Neutrophil (primary cell): Measurements from ENCODE around the gene ICAM4.

ENCODE experiments used
- H3K27ac ChIP-seq: fragments of 200-600 bp; sonication (generic); 2 replicates; pipeline ENCODE4 v1.5.1; 2016; ENCODE audit warnings: mild to moderate bottlenecking, moderate library complexity
- H3K27me3 ChIP-seq: fragments of 200-600 bp; sonication (generic); 2 replicates; pipeline ENCODE4 v1.6.0; 2016; ENCODE audit warnings: mild to moderate bottlenecking
- H3K36me3 ChIP-seq: fragments of 200-600 bp; sonication (generic); 2 replicates; pipeline ENCODE4 v1.5.1; 2017
- H3K4me1 ChIP-seq, 2 experiments: fragments of 200-600 bp in 1 of 2; sonication (generic) in 1 of 2; 1 replicate in 1 of 2; 2 replicates in 1 of 2; pipeline versions ENCODE4 v1.5.1 to v1.6.1; 2013 to 2016; ENCODE audit warnings: low read depth in 1 of 2, low read length in 1 of 2, mild to moderate bottlenecking in 1 of 2, moderate library complexity in 1 of 2; ENCODE audit not compliant: control insufficient read depth in 1 of 2, insufficient read depth in 1 of 2
- H3K4me3 ChIP-seq, 2 experiments: fragments of 200-600 bp in 1 of 2; sonication (generic) in 1 of 2; 1 replicate in 1 of 2; 2 replicates in 1 of 2; pipeline ENCODE4 v1.5.1; 2013 to 2016; ENCODE audit warnings: low read depth in 1 of 2, low read length in 1 of 2, mild to moderate bottlenecking in 1 of 2, moderate library complexity in 1 of 2
- H3K9me3 ChIP-seq: fragments of 200-600 bp; sonication (generic); 2 replicates; pipeline ENCODE4 v1.5.1; 2016
- CTCF ChIP-seq: fragments of 200-600 bp; sonication (generic); IDR thresholded peaks from 2 replicates; pipeline ENCODE4 v1.5.1; 2016; ENCODE audit warnings: antibody characterized with exemption

Gene ICAM4

GRCh38 chr19:10245189-10245939 is 41.4 kb upstream of the ICAM4 start:
- H3K27me3 ChIP-seq, result no peaks in the 10 kb centered on the region
- H3K9me3 ChIP-seq, result no peaks in the 10 kb centered on the region
- H3K27ac ChIP-seq, result no peak overlapping the region
- no peak for TF ChIP-seq CTCF
- no peak overlapping the region for H3K4me3 ChIP-seq
- H3K4me1 ChIP-seq, result no peaks in the 10 kb centered on the region
- H3K36me3 ChIP-seq, result no peaks in the 10 kb centered on the region

GRCh38 chr19:10246511-10246910 is 40.2 kb upstream of the ICAM4 start:
- H3K9me3 ChIP-seq, result no peaks in the 10 kb centered on the region
- H3K27me3 ChIP-seq, result no peaks in the 10 kb centered on the region
- H3K36me3 ChIP-seq, result no peaks in the 10 kb centered on the region
- TF ChIP-seq CTCF, result no peak
- no peak overlapping the region for H3K4me3 ChIP-seq
- peaks cover 0 to 5% of the 10 kb centered on the region in 2 experiments for H3K4me1 ChIP-seq
- no peak overlapping the region for H3K27ac ChIP-seq

DNA sequence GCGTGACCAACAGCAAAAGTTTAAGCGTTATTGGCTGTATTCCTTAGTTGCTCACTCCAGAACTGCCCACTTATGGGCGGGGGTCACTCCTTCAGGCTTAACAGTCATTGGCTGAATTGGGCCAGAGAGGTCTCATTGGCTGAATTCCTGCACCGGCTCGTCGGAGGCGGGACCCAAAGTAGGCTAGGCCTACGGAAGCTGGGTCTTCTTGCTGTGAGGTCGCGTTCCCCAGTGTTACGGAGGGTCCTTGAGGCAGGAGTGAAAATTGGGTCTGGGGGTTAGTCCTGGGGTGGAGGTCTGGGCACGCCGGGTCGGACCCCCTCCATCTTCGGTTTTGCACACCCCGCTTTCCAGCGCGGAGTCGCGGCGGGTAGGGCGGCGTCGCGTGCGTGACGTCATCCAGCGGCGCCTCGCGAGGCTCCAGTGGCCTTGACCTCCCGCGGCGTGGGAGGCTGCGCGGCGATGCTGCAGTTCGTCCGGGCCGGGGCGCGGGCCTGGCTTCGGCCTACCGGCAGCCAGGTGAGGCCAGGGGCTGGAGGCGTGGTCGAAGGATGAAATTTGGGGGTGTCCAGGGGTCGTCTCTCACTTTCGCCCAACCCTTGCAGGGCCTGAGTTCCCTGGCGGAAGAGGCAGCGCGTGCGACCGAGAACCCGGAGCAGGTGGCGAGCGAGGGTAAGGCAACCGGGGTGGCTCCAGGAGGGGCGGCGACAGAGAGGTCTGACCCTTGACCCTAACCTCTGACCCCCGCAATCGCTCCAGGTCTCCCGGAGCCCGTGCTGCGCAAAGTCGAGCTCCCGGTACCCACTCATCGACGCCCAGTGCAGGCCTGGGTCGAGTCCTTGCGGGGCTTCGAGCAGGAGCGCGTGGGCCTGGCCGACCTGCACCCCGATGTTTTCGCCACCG is 34.7 kb upstream of the ICAM4 start, which contains the start of gene MRPL4:
Gene MRPL4 (plus strand): TSS at position 423 of the 903 bp plus-strand sequence. CDS start 40 bp downstream, at position 463.
- Histone ChIP-seq H3K27ac (peak within 1 kb of the TSS; percentile 76), H3K4me1 (peaks cover 10 to 13% of the 10 kb centered on the region in 2 experiments), H3K4me3 (peak within 1 kb of the TSS; percentile 94 to 97), H3K9me3 (no peaks in the 10 kb centered on the region), H3K36me3 (peaks cover 10% of the 10 kb centered on the region), H3K27me3 (no peaks in the 10 kb centered on the region)
- no peak for TF ChIP-seq CTCF

GRCh38 chr19:10252707-10253106 is 34.0 kb upstream of the ICAM4 start:
- Histone ChIP-seq H3K9me3 (no peaks in the 10 kb centered on the region), H3K4me1 (peaks cover 10 to 13% of the 10 kb centered on the region in 2 experiments), H3K27ac (peak overlapping the region; percentile 76), H3K27me3 (no peaks in the 10 kb centered on the region), H3K4me3 (peak overlapping the region; percentile 94 to 97), H3K36me3 (peaks cover 10% of the 10 kb centered on the region)
- TF ChIP-seq CTCF, result no peak

DNA sequence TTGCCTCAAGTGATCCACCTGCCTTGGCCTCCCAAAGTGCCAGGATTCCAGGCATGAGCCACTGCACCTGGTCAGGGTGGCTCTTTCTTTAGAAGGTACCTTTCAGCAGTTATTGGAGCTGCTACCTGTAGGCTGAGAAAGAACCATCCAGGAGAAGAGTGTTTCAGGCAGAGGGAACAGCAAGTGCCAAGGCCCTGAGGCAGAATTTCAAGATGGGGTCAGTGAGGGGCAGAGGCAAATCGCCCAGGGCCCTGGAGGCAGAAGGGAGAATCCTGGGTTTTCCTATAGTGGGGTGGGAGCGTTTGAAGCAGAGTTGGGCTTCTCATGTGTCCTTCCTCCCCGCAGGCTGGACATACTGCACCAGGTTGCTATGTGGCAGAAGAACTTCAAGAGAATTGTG is 32.5 kb upstream of the ICAM4 start:
- Histone ChIP-seq H3K9me3 (no peaks in the 10 kb centered on the region), H3K4me1 (peaks cover 10 to 13% of the 10 kb centered on the region in 2 experiments), H3K27ac (no peak overlapping the region), H3K36me3 (peaks cover 10% of the 10 kb centered on the region), H3K4me3 (no peak overlapping the region), H3K27me3 (no peaks in the 10 kb centered on the region)
- no peak for TF ChIP-seq CTCF
